ENCODE data around the gene DPP7. TPM values are rescaled to one million over a fixed set of nuclear protein-coding genes. Genes with fewer than 3 reads are reported as not detected.

The DPP7 gene
- total RNA-seq, 2 experiments from 2014 or later = 323 to 333 TPM

Other genes starting within 250 kb of the DPP7 start
- gene EDF1, start 248.4 kb downstream of the DPP7 start, total RNA-seq = 100 to 1,000 TPM; 320 to 322 TPM
- 10 to 100 TPM; 48.1 to 55.0 TPM for gene TRAF2, start 228.2 kb downstream of the DPP7 start, total RNA-seq
- 10 to 100 TPM; 81.2 to 82.1 TPM for gene FBXW5, start 170.0 kb downstream of the DPP7 start, total RNA-seq
- under 1 TPM in 1 of 2 experiments, not detected in 1; 0.69 TPM for gene C8G, start 169.5 kb downstream of the DPP7 start, total RNA-seq
- under 1 TPM; 0.73 to 0.89 TPM for gene LCN12, start 162.5 kb downstream of the DPP7 start, total RNA-seq
- gene PTGDS, start 137.2 kb downstream of the DPP7 start, total RNA-seq = not detected
- under 1 TPM in 1 of 2 experiments, not detected in 1; 0.10 TPM for gene LCNL1, start 131.7 kb downstream of the DPP7 start, total RNA-seq
- gene PAXX, start 122.3 kb downstream of the DPP7 start, total RNA-seq = 10 to 100 TPM; 66.9 to 74.6 TPM
- gene CLIC3, start 118.2 kb downstream of the DPP7 start, total RNA-seq = not detected
- 10 to 100 TPM in 1 of 2 experiments, 1 to 10 TPM in 1; 9.8 to 10.3 TPM for gene ABCA2, start 86.5 kb downstream of the DPP7 start, total RNA-seq
- under 1 TPM in 1 of 2 experiments, not detected in 1; 0.06 TPM for gene FUT7, start 82.6 kb downstream of the DPP7 start, total RNA-seq
- gene NPDC1, start 68.6 kb downstream of the DPP7 start, total RNA-seq = 10 to 100 TPM; 28.2 to 31.4 TPM
- gene ENTPD2, start 60.7 kb downstream of the DPP7 start, total RNA-seq = not detected
- gene SAPCD2, start 44.2 kb downstream of the DPP7 start, total RNA-seq = 10 to 100 TPM; 16.4 to 16.5 TPM
- 10 to 100 TPM; 27.2 to 29.6 TPM for gene UAP1L1, start 37.2 kb downstream of the DPP7 start, total RNA-seq
- 10 to 100 TPM; 30.0 to 34.1 TPM for gene MAN1B1, start 27.7 kb downstream of the DPP7 start, total RNA-seq
- under 1 TPM in 1 of 2 experiments, not detected in 1; 0.06 TPM for gene GRIN1, start 24.4 kb upstream of the DPP7 start, total RNA-seq
- not detected for gene LRRC26, start 55.3 kb upstream of the DPP7 start, total RNA-seq
- gene TMEM210, start 57.3 kb upstream of the DPP7 start, total RNA-seq = not detected
- gene ANAPC2, start 73.8 kb upstream of the DPP7 start, total RNA-seq = 10 to 100 TPM; 49.1 to 51.8 TPM
- gene SSNA1, start 73.9 kb upstream of the DPP7 start, total RNA-seq = 100 to 1,000 TPM; 103 TPM
- 10 to 100 TPM; 11.1 to 11.9 TPM for gene TPRN, start 86.0 kb upstream of the DPP7 start, total RNA-seq
- gene TMEM203, start 90.9 kb upstream of the DPP7 start, total RNA-seq = 10 to 100 TPM; 47.0 to 47.1 TPM
- gene NDOR1, start 91.0 kb upstream of the DPP7 start, total RNA-seq = 10 to 100 TPM; 43.7 to 44.6 TPM
- 1 to 10 TPM; 3.0 to 4.1 TPM for gene RNF208, start 107.5 kb upstream of the DPP7 start, total RNA-seq
- gene CYSRT1, start 110.4 kb upstream of the DPP7 start, total RNA-seq = under 1 TPM in 1 of 2 experiments, not detected in 1; 0.23 TPM
- not detected for gene RNF224, start 112.8 kb upstream of the DPP7 start, total RNA-seq
- not detected for gene SLC34A3, start 116.2 kb upstream of the DPP7 start, total RNA-seq
- 100 to 1,000 TPM; 315 to 323 TPM for gene TUBB4B, start 126.6 kb upstream of the DPP7 start, total RNA-seq
- gene STPG3, start 136.6 kb upstream of the DPP7 start, total RNA-seq = not detected
- 10 to 100 TPM; 67.0 to 70.9 TPM for gene NELFB, start 140.6 kb upstream of the DPP7 start, total RNA-seq
- gene TOR4A, start 163.0 kb upstream of the DPP7 start, total RNA-seq = 1 to 10 TPM; 4.8 TPM
- 1 to 10 TPM; 3.0 to 3.4 TPM for gene NRARP, start 187.5 kb upstream of the DPP7 start, total RNA-seq

Measured in activated CD8-positive, alpha-beta memory T cell treated with anti-CD3 and anti-CD28 coated beads for 36 hours (primary cell).